Keratinocyte (primary cell): ENCODE measurements around the gene MYT1. TPM values are rescaled to one million over a fixed set of nuclear protein-coding genes. Genes with fewer than 3 reads are reported as not detected.

Experiments used
- DNase-seq: peaks from one replicate; pipeline ENCODE4 v3.0.0-alpha.2; 2011; ENCODE audit warnings: low read depth, missing footprints, low spot score
- FAIRE-seq: peaks from 2 replicates; lab custom pipeline; 2011; peaks lifted over from hg19 to GRCh38; lab: Jason Lieb, UNC
- H2AFZ ChIP-seq: 2 replicates; pipeline ENCODE4 v1.6.0; 2012; ENCODE audit warnings: low read length, control low read depth, inconsistent platforms; ENCODE audit not compliant: control insufficient read depth
- H3K27ac ChIP-seq: 2 replicates; pipeline ENCODE4 v1.5.1; 2011; ENCODE audit warnings: low read length; ENCODE audit not compliant: control insufficient read depth, insufficient read depth
- H3K27me3 ChIP-seq: 3 replicates; pipeline ENCODE4 v1.6.0; 2011; ENCODE audit warnings: low read length; ENCODE audit not compliant: control insufficient read depth, insufficient read depth; ENCODE audit errors: extremely low read depth
- H3K36me3 ChIP-seq, 2 experiments: 2 replicates in 1 of 2; 3 replicates in 1 of 2; pipeline ENCODE4 v1.5.1; 2011; ENCODE audit warnings: low read length in 2 of 2, mild to moderate bottlenecking in 1 of 2; ENCODE audit not compliant: control insufficient read depth in 2 of 2, insufficient read depth in 2 of 2; ENCODE audit errors: extremely low read depth in 1 of 2
- H3K4me1 ChIP-seq: 3 replicates; pipeline ENCODE4 v1.5.1; 2011; ENCODE audit warnings: low read length; ENCODE audit not compliant: control insufficient read depth, insufficient read depth; ENCODE audit errors: extremely low read depth
- H3K4me2 ChIP-seq: 3 replicates; pipeline ENCODE4 v1.6.0; 2011; ENCODE audit warnings: low read depth, low read length; ENCODE audit not compliant: control insufficient read depth, insufficient read depth; ENCODE audit errors: extremely low read depth
- H3K4me3 ChIP-seq, 3 experiments: fragments of 200-600 bp in 1 of 3; sonication (generic) in 1 of 3; 2 replicates in 2 of 3; 3 replicates in 1 of 3; pipeline ENCODE4 v1.5.1; 2011 to 2016; ENCODE audit warnings: low read length in 3 of 3, mild to moderate bottlenecking in 3 of 3, control low read depth in 2 of 3, inconsistent platforms in 1 of 3, low read depth in 1 of 3, mixed read lengths in 1 of 3, mixed run types in 1 of 3, moderate library complexity in 1 of 3; ENCODE audit not compliant: control insufficient read depth in 2 of 3, insufficient read depth in 2 of 3; ENCODE audit errors: extremely low read depth in 1 of 3
- H3K79me2 ChIP-seq: 2 replicates; pipeline ENCODE4 v1.6.0; 2012; ENCODE audit warnings: low read length; ENCODE audit not compliant: control insufficient read depth, insufficient read depth
- H3K9ac ChIP-seq: 3 replicates; pipeline ENCODE4 v1.6.0; 2011; ENCODE audit warnings: low read length; ENCODE audit not compliant: control insufficient read depth, insufficient read depth; ENCODE audit errors: extremely low read depth
- H3K9me1 ChIP-seq: 3 replicates; pipeline ENCODE4 v1.6.0; 2011; ENCODE audit warnings: low read length; ENCODE audit not compliant: control insufficient read depth, insufficient read depth; ENCODE audit errors: extremely low read depth
- H3K9me3 ChIP-seq: 2 replicates; pipeline ENCODE4 v1.5.1; 2012; ENCODE audit warnings: low read depth, low read length; ENCODE audit not compliant: control insufficient read depth
- H4K20me1 ChIP-seq: 3 replicates; pipeline ENCODE4 v1.6.0; 2011; ENCODE audit warnings: low read length; ENCODE audit not compliant: control insufficient read depth, insufficient read depth; ENCODE audit errors: extremely low read depth
- EZH2 ChIP-seq: IDR thresholded peaks from one replicate; pipeline ENCODE4 v1.6.1; 2012; ENCODE audit warnings: inconsistent platforms, mild to moderate bottlenecking, low read length, moderate library complexity
- dilution Hi-C: fragments of 300-500 bp; cut with MboI; formaldehyde crosslinking; loops from one replicate; pipeline ENCODE4 v1.7.0; 2020; ENCODE audit warnings: low sequenced_read_pairs; ENCODE audit not compliant: extremely low pct_ligation_motif_present
- polyA plus RNA-seq, 5 experiments: library from polyadenylated mRNA; depleted of rRNA in 3 of 5; stranded (reverse) in 3 of 5; stranded (forward) in 1 of 5; unstranded in 1 of 5; fragments of >200 nt; gene quantifications; 1 replicate in 1 of 5; 2 replicates in 3 of 5; 3 replicates in 1 of 5; pipeline versions ENCODE4 v1.2.1 to v1.2.3, GENCODE V29; 2011 to 2012; ENCODE audit warnings: missing spikeins in 2 of 5, low read depth in 1 of 5, low replicate concordance in 1 of 5
- TF ChIP-seq, protein P1 (sequence below), 3 experiments: IDR thresholded peaks in 1 of 3; conservative IDR thresholded peaks in 1 of 3; optimal IDR thresholded peaks in 1 of 3; 2 replicates in 2 of 3; 3 replicates in 1 of 3; pipeline versions ENCODE3 to v1.5.1; 2011; ENCODE audit warnings: low read length in 3 of 3, mild to moderate bottlenecking in 3 of 3, moderate library complexity in 2 of 3, control low read depth in 1 of 3, inconsistent platforms in 1 of 3; ENCODE audit not compliant: insufficient read depth in 2 of 3; ENCODE audit errors: extremely low read depth in 1 of 3

Gene MYT1
- polyA plus RNA-seq, 1 donor (not counting 4 experiments of a cell fraction or from before 2014, with no cell fraction given) = not detected

DNA sequence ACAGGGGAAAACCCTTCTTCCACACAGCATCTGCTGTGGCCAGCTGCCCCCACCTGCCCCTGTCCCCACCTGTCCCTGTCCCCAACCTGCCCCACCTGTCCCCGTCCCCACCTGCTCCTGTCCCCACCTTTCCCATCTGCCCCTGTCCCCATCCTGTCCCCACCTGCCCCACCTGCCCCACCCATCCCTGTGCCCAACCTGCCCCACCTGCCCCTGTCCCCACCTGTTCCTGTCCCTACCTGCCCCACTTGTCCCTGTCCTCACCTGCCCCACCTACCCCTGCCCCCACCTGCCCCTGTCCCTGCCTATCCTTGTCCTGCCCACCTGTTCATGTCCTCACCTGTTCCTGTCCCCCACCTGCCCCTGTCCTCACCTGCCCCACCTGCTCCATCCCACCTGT lies 6.4 kb upstream of the MYT1 start:
- Histone ChIP-seq H3K27me3 (peaks cover 31% of the 10 kb centered on the region), H3K9me1 (no peaks in the 10 kb centered on the region), H4K20me1 (no peaks in the 10 kb centered on the region), H3K4me1 (peaks cover 1% of the 10 kb centered on the region), H3K79me2 (no peaks in the 10 kb centered on the region), H3K9me3 (no peaks in the 10 kb centered on the region), H3K36me3 (no peaks in the 10 kb centered on the region), H3K9ac (no peak overlapping the region), H2AFZ (no peak overlapping the region), H3K4me2 (no peak overlapping the region), H3K27ac (no peak overlapping the region), H3K4me3 (no peak overlapping the region)
- FAIRE-seq = no peak
- dilution Hi-C loops = no loop called here
- TF ChIP-seq, protein P1, sequence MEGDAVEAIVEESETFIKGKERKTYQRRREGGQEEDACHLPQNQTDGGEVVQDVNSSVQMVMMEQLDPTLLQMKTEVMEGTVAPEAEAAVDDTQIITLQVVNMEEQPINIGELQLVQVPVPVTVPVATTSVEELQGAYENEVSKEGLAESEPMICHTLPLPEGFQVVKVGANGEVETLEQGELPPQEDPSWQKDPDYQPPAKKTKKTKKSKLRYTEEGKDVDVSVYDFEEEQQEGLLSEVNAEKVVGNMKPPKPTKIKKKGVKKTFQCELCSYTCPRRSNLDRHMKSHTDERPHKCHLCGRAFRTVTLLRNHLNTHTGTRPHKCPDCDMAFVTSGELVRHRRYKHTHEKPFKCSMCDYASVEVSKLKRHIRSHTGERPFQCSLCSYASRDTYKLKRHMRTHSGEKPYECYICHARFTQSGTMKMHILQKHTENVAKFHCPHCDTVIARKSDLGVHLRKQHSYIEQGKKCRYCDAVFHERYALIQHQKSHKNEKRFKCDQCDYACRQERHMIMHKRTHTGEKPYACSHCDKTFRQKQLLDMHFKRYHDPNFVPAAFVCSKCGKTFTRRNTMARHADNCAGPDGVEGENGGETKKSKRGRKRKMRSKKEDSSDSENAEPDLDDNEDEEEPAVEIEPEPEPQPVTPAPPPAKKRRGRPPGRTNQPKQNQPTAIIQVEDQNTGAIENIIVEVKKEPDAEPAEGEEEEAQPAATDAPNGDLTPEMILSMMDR (optimal IDR thresholded peaks at IDR 0.05 in 1 of 3, IDR thresholded peaks at IDR 0.05 in 1 of 3, conservative IDR thresholded peaks at IDR 0.05 in 1 of 3; ENCODE audit: extremely low read depth in 1 of 3, insufficient read depth in 2 of 3, low read length in 3 of 3) = no peak
- TF ChIP-seq EZH2 = no peak
- no peak for DNase-seq

- Histone ChIP-seq H3K36me3 (no peaks in the 10 kb centered on the region), H3K79me2 (no peaks in the 10 kb centered on the region), H4K20me1 (no peaks in the 10 kb centered on the region), H3K27me3 (peaks cover 35% of the 10 kb centered on the region), H3K4me1 (no peaks in the 10 kb centered on the region), H2AFZ (no peak overlapping the region), H3K9ac (no peak overlapping the region), H3K27ac (no peak overlapping the region), H3K9me3 (no peaks in the 10 kb centered on the region), H3K4me3 (no peak overlapping the region), H3K4me2 (no peak overlapping the region), H3K9me1 (no peaks in the 10 kb centered on the region)
- TF ChIP-seq, protein P1 (optimal IDR thresholded peaks at IDR 0.05 in 1 of 3, IDR thresholded peaks at IDR 0.05 in 1 of 3, conservative IDR thresholded peaks at IDR 0.05 in 1 of 3; ENCODE audit: extremely low read depth in 1 of 3, insufficient read depth in 2 of 3, low read length in 3 of 3) = no peak
- TF ChIP-seq EZH2 = no peak
- no peak for FAIRE-seq
- dilution Hi-C loops = no loop called here
- DNase-seq = no peak
Observed at GRCh38 chr20:64158346-64159285, 5.6 kb upstream of the MYT1 start.
